CD4-positive, alpha-beta T cell treated with Interleukin-17A for 1 hour (primary cell): ENCODE data around the gene RPUSD2.
"Not testable (repeated sequence)": the region's sequence is repeated elsewhere in the genome, so short reads cannot be mapped to it uniquely, and the experiment has no call there.

ENCODE experiments used
- DNase-seq: peaks from one replicate; pipeline ENCODE4 v3.0.0-alpha.2; 2020

The RPUSD2 gene

GRCh38 chr15:40565333-40566238, 3.5 kb upstream of the RPUSD2 start:
- DNase-seq, result no peak

GRCh38 chr15:40567111-40567510, 2.0 kb upstream of the RPUSD2 start:
- DNase-seq, result peak; percentile 15

GRCh38 chr15:40575113-40575512, 6.0 kb downstream of the RPUSD2 start:
- DNase-seq, result no peak

GRCh38 chr15:40576914-40577313, 7.8 kb downstream of the RPUSD2 start:
- DNase-seq, result not testable (repeated sequence)

- DNase-seq, result no peak
Measured at GRCh38 chr15:40578892-40579291, 9.8 kb downstream of the RPUSD2 start.

GRCh38 chr15:40581796-40582195, 12.7 kb downstream of the RPUSD2 start:
- DNase-seq, result not testable (repeated sequence)

- peak; percentile 51 for DNase-seq
Measured at GRCh38 chr15:40582726-40583246, 13.7 kb downstream of the RPUSD2 start.

- no peak for DNase-seq
Measured at GRCh38 chr15:40584191-40584590, 15.1 kb downstream of the RPUSD2 start.

GRCh38 chr15:40590667-40591050, 21.6 kb downstream of the RPUSD2 start:
- DNase-seq, result no peak

- no peak for DNase-seq
Measured at GRCh38 chr15:40591389-40591788, 22.3 kb downstream of the RPUSD2 start.

GRCh38 chr15:40593165-40593564, 24.1 kb downstream of the RPUSD2 start:
- peak; percentile 55 for DNase-seq

GRCh38 chr15:40593588-40594428, 24.7 kb downstream of the RPUSD2 start, which contains the start of gene KNL1:
Gene KNL1 (plus strand): TSS chr15:40594249. CDS start chr15:40602932, 8,683 bp downstream.
- peak; percentile 96 for DNase-seq

- DNase-seq, result no peak
Measured at GRCh38 chr15:40594429-40594836, 25.3 kb downstream of the RPUSD2 start.

- DNase-seq, result no peak
Measured at GRCh38 chr15:40595219-40595618, 26.1 kb downstream of the RPUSD2 start.

GRCh38 chr15:40595773-40596172, 26.7 kb downstream of the RPUSD2 start:
- DNase-seq, result no peak

GRCh38 chr15:40597024-40597423, 27.9 kb downstream of the RPUSD2 start:
- no peak for DNase-seq

- DNase-seq, result no peak
Measured at GRCh38 chr15:40598126-40598525, 29.0 kb downstream of the RPUSD2 start.

- DNase-seq, result no peak
Measured at GRCh38 chr15:40598672-40599071, 29.6 kb downstream of the RPUSD2 start.

GRCh38 chr15:40600956-40601355, 31.9 kb downstream of the RPUSD2 start:
- DNase-seq, result no peak

- DNase-seq, result no peak
Measured at GRCh38 chr15:40603935-40604334, 34.8 kb downstream of the RPUSD2 start.

GRCh38 chr15:40613080-40613479, 44.0 kb downstream of the RPUSD2 start:
- DNase-seq, result no peak

GRCh38 chr15:40618023-40618422, 48.9 kb downstream of the RPUSD2 start:
- DNase-seq, result no peak

- no peak for DNase-seq
Measured at GRCh38 chr15:40618906-40619305, 49.8 kb downstream of the RPUSD2 start.
